DOHH2 (cell line): Measurements from ENCODE around the gene SLC22A15.

ENCODE experiments used
- CTCF ChIP-seq: fragments of 200-600 bp; sonication (generic); IDR thresholded peaks from one replicate; pipeline ENCODE4 v1.5.1; 2014; ENCODE audit warnings: antibody characterized with exemption, mild to moderate bottlenecking, low read depth, low read length; ENCODE audit not compliant: poor library complexity, severe bottlenecking
- EZH2phosphoT487 ChIP-seq: fragments of 200-600 bp; sonication (generic); IDR thresholded peaks from 2 replicates; pipeline ENCODE4 v1.6.1; 2017; ENCODE audit warnings: borderline replicate concordance, mild to moderate bottlenecking, antibody characterized with exemption, low read length, moderate library complexity, mixed read lengths

GRCh38 chr1:115980156-115980555 is 3.8 kb downstream of the SLC22A15 start:
- no peak for TF ChIP-seq CTCF
- TF ChIP-seq EZH2phosphoT487 = no peak
